Endothelial cell of umbilical vein (primary cell): Measurements from ENCODE around the gene WWC1. TPM values are rescaled to one million over a fixed set of nuclear protein-coding genes. Genes with fewer than 3 reads are reported as not detected.
A peak's percentile ranks its signal among the peaks of the same experiment; 100 is the strongest.

Source experiments
- BruUV-seq: library from RNA; stranded (reverse); fragments of 400-500 nt; replicated peaks from 2 replicates; lab custom pipeline; 2021; lab: Mats Ljungman, UMichigan
- CTCF ChIA-PET: fragments of 300-600, 350-600 bp; sonication (Branson Sonifier 250); formaldehyde crosslinking; loops from one replicate; lab custom pipeline; 2021; ENCODE audit warnings: antibody characterized with exemption, inconsistent platforms; lab: Charles Lee
- POLR2A ChIA-PET: fragments of 300-600, 350-600 bp; sonication (Branson Sonifier 250); formaldehyde crosslinking; loops from one replicate; lab custom pipeline; 2021; ENCODE audit warnings: antibody characterized with exemption, inconsistent platforms; lab: Charles Lee
- DNase-seq: peaks from one replicate; pipeline ENCODE4 v3.0.0-alpha.2; 2011; ENCODE audit warnings: low read depth, low spot score
- FAIRE-seq: peaks from 2 replicates; lab custom pipeline; 2011; peaks lifted over from hg19 to GRCh38; lab: Jason Lieb, UNC
- H2AFZ ChIP-seq: 2 replicates; pipeline ENCODE4 v1.6.0; 2012; ENCODE audit warnings: low read depth, low read length, control low read depth, inconsistent platforms
- H3K27ac ChIP-seq: 2 replicates; pipeline ENCODE4 v1.5.1; 2011; ENCODE audit warnings: low read depth, mild to moderate bottlenecking, control low read depth, low read length, moderate library complexity; ENCODE audit not compliant: insufficient read depth
- H3K27me3 ChIP-seq, 2 experiments: 2 replicates each; pipeline versions ENCODE4 v1.6.0 to v1.6.1; 2011; ENCODE audit warnings: low read length in 2 of 2, mixed read lengths in 1 of 2; ENCODE audit not compliant: control insufficient read depth in 2 of 2, insufficient read depth in 2 of 2
- H3K36me3 ChIP-seq, 2 experiments: 2 replicates in 1 of 2; 3 replicates in 1 of 2; pipeline ENCODE4 v1.5.1; 2011; ENCODE audit warnings: low read length in 2 of 2, mild to moderate bottlenecking in 1 of 2, moderate library complexity in 1 of 2; ENCODE audit not compliant: control insufficient read depth in 2 of 2, insufficient read depth in 2 of 2; ENCODE audit errors: extremely low read depth in 1 of 2
- H3K4me1 ChIP-seq: 3 replicates; pipeline ENCODE4 v1.5.1; 2011; ENCODE audit warnings: mild to moderate bottlenecking, low read length; ENCODE audit not compliant: control insufficient read depth, insufficient read depth; ENCODE audit errors: extremely low read depth
- H3K4me2 ChIP-seq: 2 replicates; pipeline ENCODE4 v1.6.1; 2011; ENCODE audit warnings: low read length, control low read depth, mixed read lengths; ENCODE audit not compliant: insufficient read depth
- H3K4me3 ChIP-seq, 3 experiments: fragments of 200-600 bp in 1 of 3; sonication (generic), shearing (Covaris generic) in 1 of 3; replicated peaks in 1 of 3; 2 replicates each; pipeline ENCODE4 v1.5.1; 2011 to 2016; ENCODE audit warnings: control low read depth in 3 of 3, low read length in 3 of 3, mild to moderate bottlenecking in 2 of 3, inconsistent platforms in 1 of 3, low read depth in 1 of 3, moderate library complexity in 1 of 3; ENCODE audit not compliant: insufficient read depth in 1 of 3
- H3K79me2 ChIP-seq: 2 replicates; pipeline ENCODE4 v1.6.0; 2012; ENCODE audit warnings: low read length, inconsistent platforms; ENCODE audit not compliant: control insufficient read depth, insufficient read depth
- H3K9ac ChIP-seq: replicated peaks from 2 replicates; pipeline ENCODE3; 2011; ENCODE audit warnings: low read length, control low read depth; ENCODE audit not compliant: insufficient read depth; ENCODE audit errors: extremely low read depth
- H3K9me1 ChIP-seq: replicated peaks from 3 replicates; pipeline ENCODE4 v1.6.0; 2011; ENCODE audit warnings: mild to moderate bottlenecking, low read length; ENCODE audit not compliant: control insufficient read depth, insufficient read depth; ENCODE audit errors: extremely low read depth
- H3K9me3 ChIP-seq: replicated peaks from 2 replicates; pipeline ENCODE4 v1.5.1; 2012; ENCODE audit warnings: low read length, inconsistent platforms; ENCODE audit not compliant: control insufficient read depth, insufficient read depth
- H4K20me1 ChIP-seq: replicated peaks from 2 replicates; pipeline ENCODE3; 2011; ENCODE audit warnings: mild to moderate bottlenecking, low read length; ENCODE audit not compliant: control insufficient read depth, insufficient read depth; ENCODE audit errors: extremely low read depth
- CTCF ChIP-seq, 2 donors: IDR thresholded peaks; 1 replicate in 1 of 2; 2 replicates in 1 of 2; pipeline ENCODE4 v1.5.1; 2011; ENCODE audit warnings: low read length in 2 of 2, mild to moderate bottlenecking in 2 of 2, moderate library complexity in 2 of 2, control low read depth in 1 of 2, inconsistent platforms in 1 of 2, low read depth in 1 of 2; ENCODE audit not compliant: insufficient read depth in 1 of 2; ENCODE audit errors: extremely low read depth in 1 of 2
- EZH2 ChIP-seq: IDR thresholded peaks from 2 replicates; pipeline ENCODE4 v1.6.1; 2012; ENCODE audit warnings: borderline replicate concordance, low read depth, mild to moderate bottlenecking, moderate library complexity, low read length, inconsistent platforms; ENCODE audit not compliant: severe bottlenecking
- GATA2 ChIP-seq: IDR thresholded peaks from 2 replicates; pipeline ENCODE4 v1.7.0; 2011; ENCODE audit warnings: low read depth, mild to moderate bottlenecking, moderate library complexity, mixed read lengths, low read length; ENCODE audit not compliant: insufficient read length, insufficient read depth
- JUN ChIP-seq: IDR thresholded peaks from 2 replicates; pipeline ENCODE4 v1.6.1; 2011; ENCODE audit warnings: borderline replicate concordance, low read depth; ENCODE audit not compliant: insufficient read length, insufficient read depth
- MAX ChIP-seq: IDR thresholded peaks from 2 replicates; pipeline ENCODE4 v1.6.1; 2011; ENCODE audit not compliant: insufficient read depth, insufficient read length
- MYC ChIP-seq: IDR thresholded peaks from one replicate; pipeline ENCODE4 v1.6.1; 2011; ENCODE audit warnings: mild to moderate bottlenecking, low read depth, low read length
- POLR2A ChIP-seq: IDR thresholded peaks from 2 replicates; pipeline ENCODE4 v1.6.1; 2012; ENCODE audit warnings: low read depth, mild to moderate bottlenecking, control low read depth, low read length
- POLR2AphosphoS5 ChIP-seq: IDR thresholded peaks from 2 replicates; pipeline ENCODE4 v1.6.1; 2012; ENCODE audit warnings: low read depth, mild to moderate bottlenecking, control low read depth, low read length, moderate library complexity; ENCODE audit not compliant: insufficient read depth
- dilution Hi-C: fragments of 300-500 bp; cut with MboI; formaldehyde crosslinking; loops from one replicate; pipeline ENCODE4 v1.15.0; 2019; ENCODE audit warnings: low sequenced_read_pairs; ENCODE audit not compliant: extremely low pct_ligation_motif_present
- intact Hi-C: fragments of 100-400 bp; cut with micrococcal nuclease; formaldehyde crosslinking; loops from one replicate; pipeline ENCODE4 v1.10.0; 2022
- polyA plus RNA-seq, 4 experiments: library from polyadenylated mRNA; depleted of rRNA in 3 of 4; stranded (reverse) in 3 of 4; unstranded in 1 of 4; fragments of >200 nt; gene quantifications; 2 replicates each; pipeline versions ENCODE4 v1.2.1 to v1.2.3, GENCODE V29; 2011 to 2012; ENCODE audit warnings: missing spikeins in 1 of 4
- total RNA-seq: library from RNA; stranded (reverse); gene quantifications from 2 replicates; pipeline ENCODE4 v1.2.3, GENCODE V29; 2021

The WWC1 gene
- total and polyA plus RNA-seq, 2 donors (not counting 3 experiments of a cell fraction or from before 2014, with no cell fraction given) = 0.03 to 0.91 TPM

GRCh38 chr5:168317521-168318147 is 26.2 kb downstream of the WWC1 start:
- ChIA-PET POLR2A (no interaction called here), CTCF (no interaction called here)
- Histone ChIP-seq H3K9ac (no peak overlapping the region), H4K20me1 (no peaks in the 10 kb centered on the region), H3K9me3 (no peaks in the 10 kb centered on the region), H3K4me2 (no peak overlapping the region), H3K27me3 (no peaks in the 10 kb centered on the region), H3K36me3 (no peaks in the 10 kb centered on the region), H3K4me1 (peaks cover 4% of the 10 kb centered on the region), H3K9me1 (no peaks in the 10 kb centered on the region), H3K27ac (no peak overlapping the region), H3K79me2 (no peaks in the 10 kb centered on the region), H2AFZ (no peak overlapping the region), H3K4me3 (no peak overlapping the region)
- DNase-seq (peak; percentile 64), FAIRE-seq (no peak)
- dilution Hi-C loops = no loop called here
- intact Hi-C loops = no loop called here
- TF ChIP-seq JUN = peak; percentile 79
- no peak for TF ChIP-seq MYC
- TF ChIP-seq EZH2 = no peak
- peak; percentile 27 for TF ChIP-seq GATA2
- no TSS peak for BruUV-seq

- Histone ChIP-seq H3K9ac (no peak overlapping the region), H3K27me3 (no peaks in the 10 kb centered on the region), H3K9me3 (no peaks in the 10 kb centered on the region), H3K4me2 (no peak overlapping the region), H3K27ac (no peak overlapping the region), H3K36me3 (no peaks in the 10 kb centered on the region), H3K4me3 (no peak overlapping the region), H2AFZ (no peak overlapping the region), H3K79me2 (no peaks in the 10 kb centered on the region), H4K20me1 (no peaks in the 10 kb centered on the region), H3K9me1 (no peaks in the 10 kb centered on the region), H3K4me1 (peaks cover 4% of the 10 kb centered on the region)
- ChIA-PET CTCF (no interaction called here), POLR2A (no interaction called here)
- dilution Hi-C loops = no loop called here
- intact Hi-C loops = no loop called here
- no TSS peak for BruUV-seq
- TF ChIP-seq MYC = no peak
- TF ChIP-seq MAX = no peak
- no peak for TF ChIP-seq GATA2
- TF ChIP-seq POLR2AphosphoS5 = no peak
- no peak for TF ChIP-seq POLR2A
- TF ChIP-seq EZH2 = no peak
- TF ChIP-seq CTCF (IDR thresholded peaks at IDR 0.05; ENCODE audit: extremely low read depth in 1 of 2, insufficient read depth in 1 of 2, low read depth in 1 of 2, low read length in 2 of 2) = no peak
- no peak for TF ChIP-seq JUN
- DNase-seq (no peak), FAIRE-seq (no peak)
Observed at GRCh38 chr5:168318240-168318639, 26.8 kb downstream of the WWC1 start.
